Bone marrow (tissue), 2 donors: ENCODE data around the gene SMARCD3.

Source experiments
- DNase-seq, 2 donors: peaks; one replicate each; lab custom pipeline; 2025; lab: John Stamatoyannopoulos, UW

Gene SMARCD3

GRCh38 chr7:151272405-151272804 lies 23.9 kb upstream of the SMARCD3 start:
- no peak for DNase-seq

- peak in 1 of 2 donors; percentile 51 for DNase-seq
These were observed 23.3 kb upstream of the SMARCD3 start for GRCh38 chr7:151271699-151272355.

DNA sequence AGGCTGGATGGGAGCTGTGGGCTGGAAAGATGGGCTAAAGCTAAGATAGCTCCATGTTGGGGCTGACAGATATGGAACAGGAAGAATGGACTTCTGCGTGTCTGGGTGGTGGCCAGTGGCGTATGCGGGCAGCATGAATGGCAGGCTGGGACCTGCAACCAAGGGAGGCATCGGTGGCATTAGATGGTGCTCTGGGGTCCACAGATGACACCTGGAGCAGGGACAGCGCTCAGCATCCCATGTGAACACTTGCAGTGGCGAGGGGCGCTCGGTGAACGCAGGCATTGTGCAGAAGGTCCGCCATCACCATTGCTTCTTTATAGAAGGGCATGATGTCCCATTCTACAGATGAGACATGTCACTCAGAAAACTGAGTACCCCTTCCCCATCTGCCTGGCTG lies 21.0 kb upstream of the SMARCD3 start:
- no peak for DNase-seq

DNA sequence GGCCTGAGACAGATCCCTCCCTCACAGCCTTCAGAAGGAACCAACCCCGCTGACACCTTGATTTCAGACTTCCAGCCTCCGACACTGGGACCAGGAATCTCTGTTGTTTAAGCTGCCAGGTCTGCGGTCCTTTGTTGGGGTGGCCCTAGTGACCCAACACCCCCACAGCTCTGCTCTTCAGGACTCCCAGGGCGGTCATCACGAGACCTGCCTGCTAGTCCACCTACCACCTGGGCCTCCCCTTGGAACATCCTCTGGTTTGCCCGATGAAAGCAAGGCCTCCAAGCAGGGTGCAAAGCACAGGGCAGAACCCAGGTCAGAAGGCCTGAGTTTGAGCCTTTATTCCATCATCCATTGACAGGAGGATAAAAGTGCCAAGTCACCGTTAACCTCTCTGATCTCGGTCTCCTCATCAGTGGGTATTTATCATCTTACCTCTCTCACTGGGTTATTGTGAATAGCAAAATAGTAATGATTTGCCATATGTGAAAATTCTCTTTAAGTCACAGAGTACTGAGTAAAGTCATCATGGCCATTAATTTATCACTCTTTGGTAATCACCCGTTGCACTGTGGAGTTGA lies 16.9 kb upstream of the SMARCD3 start:
- DNase-seq: no peak

DNA sequence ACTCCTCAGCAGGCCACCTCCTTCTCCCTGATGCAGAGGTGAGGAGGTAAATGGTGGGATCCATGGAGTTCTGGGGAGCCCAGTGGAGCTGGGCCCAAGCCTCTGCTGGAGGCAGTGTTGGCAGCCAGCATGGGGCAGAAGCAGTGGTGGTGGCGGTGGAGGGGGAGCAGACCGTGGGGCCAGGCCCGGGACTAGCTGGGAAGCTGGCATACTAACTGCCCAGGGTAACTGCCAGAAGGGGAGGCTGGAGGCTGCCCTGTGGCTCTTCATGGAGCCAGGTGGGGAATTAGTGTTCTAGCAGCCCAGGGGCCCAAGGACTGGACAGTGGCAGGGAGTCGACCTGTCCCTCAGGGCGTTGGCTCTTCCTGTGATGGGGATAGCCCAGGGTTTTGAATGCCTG lies 16.1 kb upstream of the SMARCD3 start:
- no peak for DNase-seq

GRCh38 chr7:151261529-151261928 lies 13.0 kb upstream of the SMARCD3 start:
- DNase-seq: no peak

GRCh38 chr7:151260883-151261282 lies 12.4 kb upstream of the SMARCD3 start:
- no peak for DNase-seq

- no peak for DNase-seq
These were observed 12.0 kb upstream of the SMARCD3 start for GRCh38 chr7:151260471-151260870.

DNA sequence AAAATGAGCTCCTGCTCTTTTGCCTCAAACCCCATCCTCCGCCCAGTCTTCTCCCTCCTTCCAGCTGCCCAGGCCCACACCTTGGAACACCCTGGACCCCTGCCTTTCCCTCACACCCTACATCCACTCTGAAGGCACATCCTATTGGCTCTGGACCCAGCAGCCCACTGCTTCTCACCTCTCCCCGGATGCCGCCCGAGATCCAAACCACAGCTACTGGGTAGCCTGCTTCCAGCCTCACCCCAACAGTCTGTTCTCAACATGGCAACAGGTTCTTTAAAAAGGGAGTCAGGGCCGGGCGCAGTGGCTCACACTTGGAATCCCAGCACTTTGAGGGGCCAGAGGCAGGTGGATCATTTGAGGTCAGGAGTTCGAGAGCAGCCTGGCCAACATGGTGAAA lies 9.5 kb upstream of the SMARCD3 start:
- DNase-seq: no peak

- no peak for DNase-seq
These were observed 8.0 kb upstream of the SMARCD3 start for GRCh38 chr7:151256410-151257045.

- no peak for DNase-seq
These were observed 6.9 kb upstream of the SMARCD3 start for GRCh38 chr7:151255390-151255789.

DNA sequence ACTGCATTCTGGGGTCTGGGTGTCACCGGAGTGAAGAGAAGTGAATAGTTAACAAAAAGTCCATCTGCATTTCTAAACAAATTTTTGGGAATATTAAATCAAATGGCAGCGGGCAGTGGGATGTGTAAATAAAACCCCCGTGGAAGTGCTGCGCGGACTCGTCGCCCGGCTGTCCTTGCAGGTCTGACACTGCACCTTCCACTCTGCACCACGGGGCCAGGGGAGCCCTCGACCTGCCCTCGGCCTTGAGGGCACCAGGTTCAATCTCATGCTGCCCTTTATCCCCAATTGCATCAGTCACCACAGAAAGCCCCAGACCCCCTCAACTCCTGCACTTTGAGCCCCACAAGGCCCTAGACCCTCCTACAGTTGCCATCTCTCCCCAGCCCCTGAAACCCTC lies 6.4 kb upstream of the SMARCD3 start:
- DNase-seq: no peak

- DNase-seq: no peak
These were observed 5.8 kb upstream of the SMARCD3 start for GRCh38 chr7:151254316-151254715.

DNA sequence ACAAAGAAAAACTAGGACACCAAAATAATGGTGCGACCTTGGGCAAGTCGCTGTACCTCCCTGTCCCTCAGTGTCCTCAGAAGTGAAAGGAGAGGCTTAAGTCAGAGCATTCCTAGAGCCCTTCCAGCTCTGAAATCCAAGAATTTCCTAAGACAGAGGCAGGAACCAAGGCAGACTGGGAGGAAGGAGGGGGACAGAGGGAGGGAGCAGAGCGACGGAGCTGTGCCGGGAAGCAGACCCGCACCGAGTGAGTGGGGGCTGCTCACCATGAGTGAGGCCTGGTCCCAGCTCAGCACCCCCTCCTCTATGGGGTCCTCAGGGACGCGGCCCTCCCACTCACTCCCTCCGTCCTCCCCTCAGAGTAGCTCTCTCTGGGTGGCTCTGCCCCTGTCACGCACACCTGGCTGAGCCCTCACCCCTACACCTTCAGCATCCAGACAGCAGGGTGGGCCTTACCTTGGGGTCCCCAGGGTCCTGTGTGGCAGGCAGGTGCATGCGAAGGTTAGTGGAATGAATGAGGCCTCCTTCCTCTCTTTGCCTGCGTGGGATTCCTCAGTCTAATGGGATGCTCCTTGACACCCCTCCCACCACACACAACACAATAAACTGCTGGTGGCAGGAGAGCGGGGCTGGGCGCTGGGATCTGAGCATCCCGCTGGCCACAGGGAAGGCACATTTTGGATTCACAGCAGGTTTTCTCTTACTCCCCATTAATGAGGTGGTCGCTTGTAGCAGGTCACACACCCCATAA lies 4.6 kb upstream of the SMARCD3 start:
- no peak for DNase-seq

GRCh38 chr7:151252561-151252835 lies 4.0 kb upstream of the SMARCD3 start:
- DNase-seq: no peak

- DNase-seq: no peak
These were observed 3.4 kb upstream of the SMARCD3 start for GRCh38 chr7:151251689-151252560.

DNA sequence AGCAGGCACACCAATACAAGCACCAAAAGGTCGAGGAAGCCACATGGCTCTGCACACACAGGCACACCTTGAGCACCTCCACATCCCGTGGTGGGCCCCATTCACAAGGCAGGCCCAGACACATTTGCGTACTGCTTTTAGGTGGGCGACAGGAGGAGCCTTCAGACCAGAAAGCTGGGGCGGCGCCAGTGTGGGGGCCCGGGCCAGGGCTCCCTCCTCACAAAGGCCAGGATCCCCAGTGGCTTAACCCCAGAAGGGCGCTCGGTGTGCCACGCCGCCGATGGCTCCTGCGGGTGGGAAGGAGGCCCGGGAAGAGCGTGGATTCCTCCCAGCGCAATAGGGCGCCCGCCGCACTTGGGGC lies 2.8 kb upstream of the SMARCD3 start:
- no peak for DNase-seq

DNA sequence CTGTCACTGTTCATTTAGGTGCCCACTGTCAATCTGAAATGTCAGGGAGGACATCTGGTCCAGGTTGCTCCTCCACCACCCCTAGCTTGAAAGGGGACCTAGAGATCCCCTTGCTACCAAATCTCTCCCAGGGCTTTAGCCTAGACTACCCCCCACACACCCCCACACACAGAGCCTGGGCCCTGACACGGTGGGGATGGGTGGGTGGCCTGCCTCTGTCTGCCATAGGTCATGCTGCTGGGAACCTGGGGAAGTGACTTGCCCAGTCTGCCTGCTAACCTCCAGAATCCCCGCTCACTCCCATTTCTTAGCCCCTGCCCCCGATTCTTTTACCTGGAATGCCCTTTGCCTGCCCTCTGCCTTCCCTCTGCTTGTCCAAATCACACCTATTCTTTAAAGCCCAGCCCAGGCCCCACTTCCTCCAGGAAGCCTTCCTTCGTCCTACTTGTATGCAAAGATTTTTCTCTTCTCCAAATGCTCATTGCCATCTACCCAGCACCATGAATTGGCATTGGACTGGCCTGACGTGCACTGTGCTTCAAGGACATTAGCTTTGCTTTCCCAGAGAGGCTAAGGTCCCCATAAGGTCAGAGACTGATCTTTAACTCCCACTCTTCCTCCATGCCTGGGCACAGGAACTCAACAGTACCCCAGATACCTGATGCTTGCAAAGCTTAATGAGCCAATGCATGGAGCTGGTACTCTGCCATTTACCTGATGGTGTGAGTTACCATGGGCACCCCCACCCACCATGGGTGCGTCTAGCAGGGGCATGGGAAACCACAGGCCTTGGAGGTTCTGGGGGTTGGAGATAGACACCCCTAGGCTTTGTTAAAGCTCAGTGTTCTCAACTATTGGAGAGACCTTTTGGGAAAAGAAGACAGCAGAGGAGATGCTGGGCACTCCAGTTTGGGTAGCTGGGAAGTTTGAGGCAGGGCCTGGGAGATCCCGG lies 2.0 kb upstream of the SMARCD3 start:
- DNase-seq: no peak

- DNase-seq: no peak
These were observed 1.2 kb upstream of the SMARCD3 start for GRCh38 chr7:151249732-151250072.

GRCh38 chr7:151249034-151249731 lies 689 bp upstream of the SMARCD3 start:
- DNase-seq: peak; percentile 33 to 34
